BLaER1 treated with 17β-estradiol and CSF1 and Interleukin-3, amounts not matched to agents 10 nM and 100 nM (cell line): ENCODE data around the gene ROBO2.

ENCODE experiments used
- H3K27ac ChIP-seq, 11 experiments: shearing (Covaris generic); formaldehyde crosslinking; 2 replicates each; pipeline ENCODE4 v1.8.1; 2022
- H3K27me3 ChIP-seq, 11 experiments: shearing (Covaris generic); formaldehyde crosslinking; 2 replicates each; pipeline ENCODE4 v1.8.1; 2022
- H3K36me3 ChIP-seq, 11 experiments: shearing (Covaris generic); formaldehyde crosslinking; 2 replicates each; pipeline ENCODE4 v1.8.1; 2022
- H3K4me1 ChIP-seq, 10 experiments: shearing (Covaris generic); formaldehyde crosslinking; 2 replicates each; pipeline ENCODE4 v1.8.1; 2022
- H3K4me2 ChIP-seq, 11 experiments: shearing (Covaris generic); formaldehyde crosslinking; 2 replicates each; pipeline ENCODE4 v1.8.1; 2022
- H3K4me3 ChIP-seq, 10 experiments: shearing (Covaris generic); formaldehyde crosslinking; 2 replicates each; pipeline ENCODE4 v1.8.1; 2022
- H3K9ac ChIP-seq, 11 experiments: shearing (Covaris generic); formaldehyde crosslinking; 2 replicates each; pipeline ENCODE4 v1.8.1; 2022
- H3K9me3 ChIP-seq, 11 experiments: shearing (Covaris generic); formaldehyde crosslinking; replicated peaks in 1 of 11; 2 replicates each; pipeline ENCODE4 v1.8.1; 2022
- H4K20me1 ChIP-seq, 11 experiments: shearing (Covaris generic); formaldehyde crosslinking; 2 replicates each; pipeline ENCODE4 v1.8.1; 2022
- Cebpa-rat ChIP-seq, 11 experiments: shearing (Covaris generic); IDR thresholded peaks; 2 replicates each; pipeline ENCODE4 v1.8.1; 2022

ROBO2 gene

DNA sequence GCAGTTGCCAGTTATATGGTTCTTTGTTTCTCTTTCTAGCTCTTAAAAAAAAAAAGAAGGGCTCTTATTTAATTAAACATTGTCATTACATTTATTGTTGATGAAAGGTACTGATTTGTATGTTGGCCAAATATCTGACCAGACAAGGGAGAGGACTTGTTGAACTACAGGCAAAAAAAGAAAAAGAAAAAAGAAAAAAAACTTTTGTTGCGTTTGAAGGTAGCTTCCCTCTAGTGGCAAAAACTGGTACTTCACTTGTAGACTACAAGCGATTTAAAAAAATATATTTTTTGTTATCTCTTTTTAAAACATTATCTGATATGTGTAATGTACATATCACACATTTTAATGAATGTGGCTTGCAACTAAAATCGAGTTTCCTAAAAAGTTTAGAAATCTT lies 280.6 kb downstream of the ROBO2 start:
- H4K20me1 ChIP-seq: no peaks in the 10 kb centered on the region
- H3K4me2 ChIP-seq: peak overlapping the region in 5 of 11 experiments; percentile 8 to 67 (median 13); a peak in 6 of 22 replicates
- H3K4me1 ChIP-seq: peaks cover 0 to 6% (median 0%) of the 10 kb centered on the region in 10 experiments; a peak in 2 of 20 replicates
- peak overlapping the region in 2 of 10 experiments; percentile 8 to 25; a peak in 1 of 20 replicates for H3K4me3 ChIP-seq
- H3K27ac ChIP-seq: peak overlapping the region in 2 of 11 experiments; percentile 12 to 27; a peak in 1 of 22 replicates
- no peak for TF ChIP-seq Cebpa-rat (IDR thresholded peaks at IDR 0.05)
- H3K36me3 ChIP-seq: no peaks in the 10 kb centered on the region
- H3K27me3 ChIP-seq: no peaks in the 10 kb centered on the region
- peak overlapping the region in 2 of 11 experiments; percentile 17 to 59; a peak in 1 of 22 replicates for H3K9ac ChIP-seq
- H3K9me3 ChIP-seq: 0 out of 22 replicates have a peak, but pooled peaks cover 0 to 4% (median 0%) of the 10 kb centered on the region in 11 experiments

DNA sequence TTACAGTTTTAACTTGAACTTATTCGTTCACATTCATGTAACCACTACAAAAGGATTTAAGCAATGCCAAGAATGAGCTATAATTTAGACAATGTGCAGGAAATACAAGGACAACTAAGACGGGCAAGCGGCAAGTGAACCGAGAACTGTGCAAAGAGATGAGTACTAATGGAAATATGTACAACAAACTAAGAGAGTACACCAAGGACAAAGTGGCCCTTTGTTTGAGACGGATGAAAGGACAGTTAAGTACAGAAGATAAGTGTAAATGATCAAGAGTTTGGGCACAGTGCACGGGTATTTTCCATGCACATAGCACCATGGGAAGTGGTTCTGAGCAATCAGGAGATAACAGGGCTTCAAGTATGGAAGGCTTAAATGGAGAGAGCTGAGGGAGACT lies 281.7 kb downstream of the ROBO2 start:
- H3K27ac ChIP-seq: no peak overlapping the region
- 0 out of 22 replicates have a peak, but pooled peaks cover 0 to 4% (median 0%) of the 10 kb centered on the region in 11 experiments for H3K9me3 ChIP-seq
- H3K9ac ChIP-seq: no peak overlapping the region
- no peaks in the 10 kb centered on the region for H3K36me3 ChIP-seq
- no peak overlapping the region for H3K4me3 ChIP-seq
- H3K4me2 ChIP-seq: no peak overlapping the region
- peaks cover 0 to 11% (median 0%) of the 10 kb centered on the region in 10 experiments; a peak in 3 of 20 replicates for H3K4me1 ChIP-seq
- TF ChIP-seq Cebpa-rat (IDR thresholded peaks at IDR 0.05): no peak
- no peaks in the 10 kb centered on the region for H4K20me1 ChIP-seq
- H3K27me3 ChIP-seq: no peaks in the 10 kb centered on the region

DNA sequence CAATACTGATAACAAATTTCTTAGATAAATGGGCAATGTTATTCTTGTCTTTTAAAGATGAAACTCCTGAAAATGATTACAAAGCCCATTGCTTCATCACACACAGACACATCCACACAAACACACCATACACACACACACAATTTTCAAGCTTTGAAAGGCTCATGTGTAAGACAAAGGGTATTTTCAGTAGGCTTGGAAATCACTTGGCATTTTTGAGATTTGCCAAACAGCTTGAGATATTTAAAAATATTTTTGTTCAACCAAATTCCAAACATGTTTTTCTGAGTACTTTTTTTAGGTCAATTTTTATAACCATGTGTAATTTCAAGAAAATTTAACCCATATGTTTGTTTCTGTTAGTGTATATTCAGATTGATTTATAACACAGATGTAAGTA lies 283.7 kb downstream of the ROBO2 start:
- H3K4me3 ChIP-seq: no peak overlapping the region
- 0 out of 22 replicates have a peak, but pooled peaks cover 0 to 4% (median 0%) of the 10 kb centered on the region in 11 experiments for H3K9me3 ChIP-seq
- no peak overlapping the region for H3K4me2 ChIP-seq
- TF ChIP-seq Cebpa-rat (IDR thresholded peaks at IDR 0.05): no peak
- no peaks in the 10 kb centered on the region for H3K27me3 ChIP-seq
- no peak overlapping the region for H3K9ac ChIP-seq
- H3K27ac ChIP-seq: no peak overlapping the region
- H3K4me1 ChIP-seq: peaks cover 15 to 31% (median 17%) of the 10 kb centered on the region in 10 experiments; a peak in 19 of 20 replicates
- H4K20me1 ChIP-seq: no peaks in the 10 kb centered on the region
- no peaks in the 10 kb centered on the region for H3K36me3 ChIP-seq

DNA sequence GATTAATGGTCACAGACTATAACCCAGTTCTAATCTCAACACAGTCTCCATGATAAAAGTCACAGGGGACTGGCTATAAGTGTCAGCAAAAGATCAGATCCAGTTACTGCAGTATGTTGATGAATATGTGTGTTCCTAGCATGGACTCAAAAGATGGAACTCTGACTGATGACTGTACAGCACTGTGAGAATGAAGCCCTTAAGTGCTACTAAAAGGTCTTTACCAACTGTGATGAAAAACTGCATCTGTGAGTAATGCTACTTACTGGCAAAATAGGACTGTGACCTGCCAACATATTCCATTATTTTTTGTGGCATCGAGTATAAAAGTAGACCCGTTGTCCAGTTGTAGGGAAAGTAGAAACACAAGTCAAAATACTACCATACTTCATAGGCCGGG lies 284.2 kb downstream of the ROBO2 start:
- Histone ChIP-seq H3K9ac (no peak overlapping the region), H3K27ac (no peak overlapping the region), H4K20me1 (no peaks in the 10 kb centered on the region), H3K36me3 (no peaks in the 10 kb centered on the region), H3K27me3 (no peaks in the 10 kb centered on the region), H3K4me1 (peaks cover 16 to 36% (median 22%) of the 10 kb centered on the region in 10 experiments; a peak in 19 of 20 replicates), H3K4me2 (no peak overlapping the region), H3K9me3 (0 out of 22 replicates have a peak, but pooled peaks cover 0 to 4% (median 0%) of the 10 kb centered on the region in 11 experiments), H3K4me3 (no peak overlapping the region)
- TF ChIP-seq Cebpa-rat (IDR thresholded peaks at IDR 0.05): no peak

DNA sequence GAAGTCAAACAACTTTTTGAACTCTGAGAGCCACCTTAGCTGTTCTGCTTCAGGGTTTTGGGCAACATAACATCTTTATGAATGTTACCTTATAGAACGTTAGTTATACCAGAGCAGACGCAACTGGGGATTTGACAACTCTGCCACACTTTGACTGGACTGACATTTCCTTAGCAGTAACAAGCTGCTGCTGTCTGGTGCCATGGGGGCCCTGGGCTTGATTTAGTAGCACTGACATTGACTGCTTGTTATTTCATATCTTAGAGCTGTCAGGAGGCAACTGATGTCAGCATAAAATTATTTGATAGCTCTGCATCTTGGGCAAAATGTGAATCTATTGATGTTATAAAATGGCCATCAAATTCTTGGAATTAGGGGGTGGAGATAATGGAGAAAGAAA lies 285.4 kb downstream of the ROBO2 start:
- no peaks in the 10 kb centered on the region for H3K27me3 ChIP-seq
- peaks cover 16 to 43% (median 27%) of the 10 kb centered on the region in 10 experiments; a peak in 19 of 20 replicates for H3K4me1 ChIP-seq
- no peaks in the 10 kb centered on the region for H4K20me1 ChIP-seq
- H3K36me3 ChIP-seq: no peaks in the 10 kb centered on the region
- no peak overlapping the region for H3K27ac ChIP-seq
- no peak overlapping the region for H3K4me2 ChIP-seq
- H3K9ac ChIP-seq: no peak overlapping the region
- 0 out of 22 replicates have a peak, but pooled peaks cover 0 to 4% (median 0%) of the 10 kb centered on the region in 11 experiments for H3K9me3 ChIP-seq
- TF ChIP-seq Cebpa-rat (IDR thresholded peaks at IDR 0.05): no peak
- H3K4me3 ChIP-seq: no peak overlapping the region

DNA sequence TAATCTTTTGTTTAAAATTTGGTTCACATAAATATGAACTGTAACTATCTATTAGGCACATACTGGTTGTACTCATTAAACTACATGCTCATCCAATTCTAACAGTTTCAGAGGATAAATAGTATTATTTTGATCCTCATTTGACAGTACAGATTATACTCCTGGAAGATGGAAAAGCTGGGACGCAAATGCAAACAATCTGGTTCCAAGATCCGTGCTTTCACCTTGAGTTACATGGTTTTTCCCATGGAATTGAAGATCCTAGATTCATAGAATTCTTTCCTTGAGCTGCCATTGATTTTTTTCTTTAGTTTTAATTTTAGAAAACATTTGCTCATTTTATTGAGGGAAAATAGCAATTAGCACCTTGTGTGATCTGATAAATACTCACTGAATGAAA lies 285.8 kb downstream of the ROBO2 start:
- Histone ChIP-seq H3K4me3 (no peak overlapping the region), H3K9me3 (0 out of 22 replicates have a peak, but pooled peaks cover 0 to 4% (median 0%) of the 10 kb centered on the region in 11 experiments)
- no peak for TF ChIP-seq Cebpa-rat (IDR thresholded peaks at IDR 0.05)

DNA sequence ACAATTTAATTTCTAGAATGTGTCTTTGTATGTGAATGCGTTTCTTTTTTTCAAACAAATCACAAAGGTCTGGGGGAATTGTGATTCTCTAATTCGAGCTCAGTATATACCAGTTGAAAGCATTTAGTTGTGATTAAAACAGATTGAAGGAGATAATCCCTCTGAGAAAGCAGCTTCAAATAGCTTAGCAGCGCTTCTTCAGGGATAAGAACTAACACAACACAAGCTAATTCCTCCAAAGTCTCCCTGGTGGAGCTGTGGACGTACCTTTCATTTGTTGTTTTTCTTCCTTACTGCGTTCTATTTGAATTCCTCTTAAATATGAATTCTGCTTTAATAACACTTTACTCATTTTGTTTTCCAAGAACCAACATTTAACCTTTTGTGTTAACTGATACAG lies 286.7 kb downstream of the ROBO2 start:
- Histone ChIP-seq H3K9me3 (0 out of 22 replicates have a peak, but pooled peaks cover 0 to 4% (median 0%) of the 10 kb centered on the region in 11 experiments), H3K36me3 (no peaks in the 10 kb centered on the region), H3K4me2 (peak overlapping the region in 3 of 11 experiments; percentile 24 to 84 (median 76); a peak in 5 of 22 replicates), H3K27ac (peak overlapping the region in 1 of 11 experiments; percentile 90; a peak in 1 of 22 replicates), H3K9ac (no peak overlapping the region), H3K4me1 (peaks cover 16 to 47% (median 27%) of the 10 kb centered on the region in 10 experiments; a peak in 19 of 20 replicates), H3K4me3 (no peak overlapping the region), H4K20me1 (no peaks in the 10 kb centered on the region), H3K27me3 (no peaks in the 10 kb centered on the region)
- TF ChIP-seq Cebpa-rat (IDR thresholded peaks at IDR 0.05): no peak

More for the DNA sequence above, 285.8 kb downstream of the ROBO2 start:
- no peaks in the 10 kb centered on the region for H4K20me1 ChIP-seq
- H3K27ac ChIP-seq: no peak overlapping the region
- H3K9ac ChIP-seq: no peak overlapping the region
- no peak overlapping the region for H3K4me2 ChIP-seq
- peaks cover 16 to 45% (median 27%) of the 10 kb centered on the region in 10 experiments; a peak in 19 of 20 replicates for H3K4me1 ChIP-seq
- no peaks in the 10 kb centered on the region for H3K36me3 ChIP-seq
- no peaks in the 10 kb centered on the region for H3K27me3 ChIP-seq

DNA sequence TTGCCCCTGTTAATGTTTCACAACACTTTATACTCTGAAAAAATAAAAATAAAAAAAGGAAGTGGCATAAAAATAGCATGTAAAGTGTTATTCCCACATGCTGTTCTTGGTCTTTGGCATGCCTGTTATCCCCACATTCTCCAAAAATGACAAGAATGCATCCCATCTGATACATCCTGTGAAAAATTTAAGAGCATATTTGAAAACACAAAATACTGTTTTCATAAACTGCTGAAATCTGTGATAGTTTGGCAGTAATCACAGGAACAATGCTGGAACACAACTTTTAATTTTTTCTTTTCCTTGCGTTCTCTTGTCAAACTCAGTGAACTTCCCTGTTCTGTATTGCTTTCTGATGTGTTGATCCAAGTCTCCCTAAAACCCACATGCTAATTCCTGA lies 288.8 kb downstream of the ROBO2 start:
- no peaks in the 10 kb centered on the region for H3K27me3 ChIP-seq
- TF ChIP-seq Cebpa-rat (IDR thresholded peaks at IDR 0.05): no peak
- peak overlapping the region; percentile 53 to 84 (median 71); a peak in 21 of 22 replicates for H3K4me2 ChIP-seq
- H4K20me1 ChIP-seq: no peaks in the 10 kb centered on the region
- peak overlapping the region in 5 of 11 experiments; percentile 5 to 74 (median 49); a peak in 9 of 22 replicates for H3K9ac ChIP-seq
- no peak overlapping the region for H3K4me3 ChIP-seq
- H3K27ac ChIP-seq: peak overlapping the region in 8 of 11 experiments; percentile 25 to 90 (median 68); a peak in 16 of 22 replicates
- H3K4me1 ChIP-seq: peaks cover 16 to 47% (median 27%) of the 10 kb centered on the region in 10 experiments; a peak in 19 of 20 replicates
- H3K9me3 ChIP-seq: 0 out of 22 replicates have a peak, but pooled peaks cover 0 to 4% (median 0%) of the 10 kb centered on the region in 11 experiments
- H3K36me3 ChIP-seq: no peaks in the 10 kb centered on the region

DNA sequence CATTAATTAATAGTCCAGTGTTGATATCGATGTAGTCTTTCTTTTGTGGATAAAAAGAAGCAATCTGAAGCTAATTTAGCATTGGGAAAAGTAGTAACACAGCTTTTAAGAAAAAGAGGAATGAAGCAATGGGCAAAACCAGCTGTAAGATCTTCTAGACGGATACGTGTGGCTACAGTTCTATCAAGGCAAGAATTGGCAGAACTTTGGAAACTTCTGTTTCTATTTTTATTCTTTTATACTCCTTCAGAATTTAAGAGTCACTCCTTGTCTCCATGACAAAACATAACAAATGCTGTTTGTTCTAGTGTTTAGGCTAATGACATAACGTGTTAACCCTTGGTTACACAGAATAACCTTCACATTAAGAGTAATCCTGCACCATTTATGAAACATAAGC lies 289.2 kb downstream of the ROBO2 start:
- Histone ChIP-seq H3K9ac (peak overlapping the region in 5 of 11 experiments; percentile 5 to 74 (median 49); a peak in 9 of 22 replicates), H4K20me1 (no peaks in the 10 kb centered on the region), H3K4me3 (no peak overlapping the region), H3K36me3 (no peaks in the 10 kb centered on the region), H3K4me2 (peak overlapping the region in 9 of 11 experiments; percentile 57 to 84 (median 71); a peak in 15 of 22 replicates), H3K27ac (peak overlapping the region in 8 of 11 experiments; percentile 25 to 90 (median 68); a peak in 15 of 22 replicates), H3K9me3 (0 out of 22 replicates have a peak, but pooled peaks cover 0 to 4% (median 0%) of the 10 kb centered on the region in 11 experiments), H3K27me3 (no peaks in the 10 kb centered on the region), H3K4me1 (peaks cover 16 to 47% (median 27%) of the 10 kb centered on the region in 10 experiments; a peak in 19 of 20 replicates)
- no peak for TF ChIP-seq Cebpa-rat (IDR thresholded peaks at IDR 0.05)
